Measurements from ENCODE around the gene LIN28B.
"Not testable (repeated sequence)": the region's sequence is repeated elsewhere in the genome, so short reads cannot be mapped to it uniquely, and the experiment has no call there.

The LIN28B gene

GRCh38 chr6:105077596-105078385, 120.9 kb downstream of the LIN28B start:
- Histone ChIP-seq H3K4me3 (ENCODE audit: severe bottlenecking) (no peak overlapping the region), H3K27ac (ENCODE audit: poor library complexity, severe bottlenecking) (no peak overlapping the region), H3K27me3 (ENCODE audit: insufficient read depth, poor library complexity, severe bottlenecking) (no peaks in the 10 kb centered on the region), H3K9me3 (ENCODE audit: severe bottlenecking) (no peaks in the 10 kb centered on the region), H3K36me3 (ENCODE audit: low read depth) (no peaks in the 10 kb centered on the region), H3K4me1 (ENCODE audit: insufficient read depth, poor library complexity, severe bottlenecking) (peaks cover 19% of the 10 kb centered on the region)
- peak; percentile 53 for ATAC-seq (ENCODE audit: low read depth)
- TF ChIP-seq, protein P1, sequence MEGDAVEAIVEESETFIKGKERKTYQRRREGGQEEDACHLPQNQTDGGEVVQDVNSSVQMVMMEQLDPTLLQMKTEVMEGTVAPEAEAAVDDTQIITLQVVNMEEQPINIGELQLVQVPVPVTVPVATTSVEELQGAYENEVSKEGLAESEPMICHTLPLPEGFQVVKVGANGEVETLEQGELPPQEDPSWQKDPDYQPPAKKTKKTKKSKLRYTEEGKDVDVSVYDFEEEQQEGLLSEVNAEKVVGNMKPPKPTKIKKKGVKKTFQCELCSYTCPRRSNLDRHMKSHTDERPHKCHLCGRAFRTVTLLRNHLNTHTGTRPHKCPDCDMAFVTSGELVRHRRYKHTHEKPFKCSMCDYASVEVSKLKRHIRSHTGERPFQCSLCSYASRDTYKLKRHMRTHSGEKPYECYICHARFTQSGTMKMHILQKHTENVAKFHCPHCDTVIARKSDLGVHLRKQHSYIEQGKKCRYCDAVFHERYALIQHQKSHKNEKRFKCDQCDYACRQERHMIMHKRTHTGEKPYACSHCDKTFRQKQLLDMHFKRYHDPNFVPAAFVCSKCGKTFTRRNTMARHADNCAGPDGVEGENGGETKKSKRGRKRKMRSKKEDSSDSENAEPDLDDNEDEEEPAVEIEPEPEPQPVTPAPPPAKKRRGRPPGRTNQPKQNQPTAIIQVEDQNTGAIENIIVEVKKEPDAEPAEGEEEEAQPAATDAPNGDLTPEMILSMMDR (IDR thresholded peaks at IDR 0.05; ENCODE audit: poor library complexity, severe bottlenecking): peak; percentile 84
- no peak for DNase-seq (ENCODE audit: low spot score)

DNA sequence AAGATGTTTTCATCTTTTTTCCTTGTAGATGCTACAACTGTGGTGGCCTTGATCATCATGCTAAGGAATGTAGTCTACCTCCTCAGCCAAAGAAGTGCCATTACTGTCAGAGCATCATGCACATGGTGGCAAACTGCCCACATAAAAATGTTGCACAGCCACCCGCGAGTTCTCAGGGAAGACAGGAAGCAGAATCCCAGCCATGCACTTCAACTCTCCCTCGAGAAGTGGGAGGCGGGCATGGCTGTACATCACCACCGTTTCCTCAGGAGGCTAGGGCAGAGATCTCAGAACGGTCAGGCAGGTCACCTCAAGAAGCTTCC, 121.4 kb downstream of the LIN28B start:
- no peak overlapping the region for H3K27ac ChIP-seq (ENCODE audit: poor library complexity, severe bottlenecking)
- H3K9me3 ChIP-seq (ENCODE audit: severe bottlenecking): no peaks in the 10 kb centered on the region
- no peaks in the 10 kb centered on the region for H3K36me3 ChIP-seq (ENCODE audit: low read depth)
- no peaks in the 10 kb centered on the region for H3K27me3 ChIP-seq (ENCODE audit: insufficient read depth, poor library complexity, severe bottlenecking)
- DNase-seq (ENCODE audit: low spot score) (no peak), ATAC-seq (ENCODE audit: low read depth) (no peak)
- TF ChIP-seq, protein P1 (IDR thresholded peaks at IDR 0.05; ENCODE audit: poor library complexity, severe bottlenecking): no peak
- H3K4me1 ChIP-seq (ENCODE audit: insufficient read depth, poor library complexity, severe bottlenecking): peaks cover 16% of the 10 kb centered on the region
- no peak overlapping the region for H3K4me3 ChIP-seq (ENCODE audit: severe bottlenecking)

DNA sequence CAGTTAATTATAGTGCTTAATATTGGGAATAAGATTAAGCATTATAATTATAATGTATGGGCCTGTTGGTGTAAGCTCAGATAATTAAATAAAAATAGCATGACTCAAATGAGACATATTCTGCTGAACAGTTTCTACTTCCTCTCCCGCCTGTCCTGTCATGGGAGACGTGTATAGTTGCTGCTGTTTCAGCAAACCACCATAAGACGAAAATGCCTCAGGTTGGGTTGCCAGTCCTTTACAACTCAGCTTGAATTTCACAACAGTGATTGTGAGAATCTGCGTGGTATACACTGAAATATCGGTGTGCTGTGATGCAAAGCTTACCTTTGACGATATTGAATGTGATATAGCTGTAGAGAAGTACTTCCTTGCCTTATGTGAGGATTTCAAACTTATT, 123.4 kb downstream of the LIN28B start:
- ATAC-seq (ENCODE audit: low read depth) (no peak), DNase-seq (ENCODE audit: low spot score) (no peak)
- peaks cover 16% of the 10 kb centered on the region for H3K4me1 ChIP-seq (ENCODE audit: insufficient read depth, poor library complexity, severe bottlenecking)
- no peaks in the 10 kb centered on the region for H3K9me3 ChIP-seq (ENCODE audit: severe bottlenecking)
- H3K36me3 ChIP-seq (ENCODE audit: low read depth): no peaks in the 10 kb centered on the region
- no peak overlapping the region for H3K4me3 ChIP-seq (ENCODE audit: severe bottlenecking)
- TF ChIP-seq, protein P1 (IDR thresholded peaks at IDR 0.05; ENCODE audit: poor library complexity, severe bottlenecking): no peak
- H3K27me3 ChIP-seq (ENCODE audit: insufficient read depth, poor library complexity, severe bottlenecking): no peaks in the 10 kb centered on the region
- H3K27ac ChIP-seq (ENCODE audit: poor library complexity, severe bottlenecking): no peak overlapping the region

GRCh38 chr6:105081662-105082061, 124.8 kb downstream of the LIN28B start:
- H3K4me3 ChIP-seq (ENCODE audit: severe bottlenecking); H3K27ac ChIP-seq (ENCODE audit: poor library complexity, severe bottlenecking); H3K9me3 ChIP-seq (ENCODE audit: severe bottlenecking); DNase-seq (ENCODE audit: low spot score); H3K36me3 ChIP-seq (ENCODE audit: low read depth); H3K27me3 ChIP-seq (ENCODE audit: insufficient read depth, poor library complexity, severe bottlenecking): not testable (repeated sequence)
- peaks cover 16% of the 10 kb centered on the region for H3K4me1 ChIP-seq (ENCODE audit: insufficient read depth, poor library complexity, severe bottlenecking)
- peak; percentile 80 for ATAC-seq (ENCODE audit: low read depth)

GRCh38 chr6:105087571-105088211, 130.8 kb downstream of the LIN28B start:
- DNase-seq (ENCODE audit: low spot score): no peak
- no peaks in the 10 kb centered on the region for H3K36me3 ChIP-seq (ENCODE audit: low read depth)
- no peaks in the 10 kb centered on the region for H3K27me3 ChIP-seq (ENCODE audit: insufficient read depth, poor library complexity, severe bottlenecking)
- H3K9me3 ChIP-seq (ENCODE audit: severe bottlenecking): no peaks in the 10 kb centered on the region
- no peaks in the 10 kb centered on the region for H3K4me1 ChIP-seq (ENCODE audit: insufficient read depth, poor library complexity, severe bottlenecking)
- H3K4me3 ChIP-seq (ENCODE audit: severe bottlenecking): no peak overlapping the region
- TF ChIP-seq, protein P1 (IDR thresholded peaks at IDR 0.05; ENCODE audit: poor library complexity, severe bottlenecking): peak; percentile 94
- ATAC-seq (ENCODE audit: low read depth): peak; percentile 48; the same call in 1 of the 3 replicates
- H3K27ac ChIP-seq (ENCODE audit: poor library complexity, severe bottlenecking): no peak overlapping the region

Data from RWPE2 (cell line).